Nephron progenitor cell (in vitro differentiated cells): ENCODE results near the gene MRPS12.

Experiments
- DNase-seq: peaks from one replicate; pipeline ENCODE4 v3.0.0; 2021
- H3K27ac Mint-ChIP-seq: 2 replicates; pipeline ENCODE4 v1.8.0; 2021; ENCODE audit warnings: mild to moderate bottlenecking, moderate library complexity, mixed read lengths
- H3K27me3 Mint-ChIP-seq: 2 replicates; pipeline ENCODE4 v1.8.0; 2021; ENCODE audit warnings: mild to moderate bottlenecking, low read depth, mixed read lengths; ENCODE audit not compliant: poor library complexity
- H3K36me3 Mint-ChIP-seq: 2 replicates; pipeline ENCODE4 v1.8.0; 2021; ENCODE audit warnings: low read depth, mixed read lengths
- H3K4me1 Mint-ChIP-seq: 2 replicates; pipeline ENCODE4 v1.8.0; 2021; ENCODE audit warnings: mixed read lengths
- H3K4me3 Mint-ChIP-seq: 2 replicates; pipeline ENCODE4 v1.8.0; 2021; ENCODE audit warnings: mild to moderate bottlenecking, moderate library complexity, mixed read lengths
- H3K9me3 Mint-ChIP-seq: 2 replicates; pipeline ENCODE4 v1.8.0; 2021; ENCODE audit warnings: mild to moderate bottlenecking, moderate library complexity, mixed read lengths
- TF ChIP-seq, protein P1 (sequence below): fragments of 200-600 bp; sonication (generic); IDR thresholded peaks from 2 replicates; pipeline ENCODE4 v1.5.0; 2021; ENCODE audit warnings: antibody characterized with exemption

MRPS12 gene

DNA sequence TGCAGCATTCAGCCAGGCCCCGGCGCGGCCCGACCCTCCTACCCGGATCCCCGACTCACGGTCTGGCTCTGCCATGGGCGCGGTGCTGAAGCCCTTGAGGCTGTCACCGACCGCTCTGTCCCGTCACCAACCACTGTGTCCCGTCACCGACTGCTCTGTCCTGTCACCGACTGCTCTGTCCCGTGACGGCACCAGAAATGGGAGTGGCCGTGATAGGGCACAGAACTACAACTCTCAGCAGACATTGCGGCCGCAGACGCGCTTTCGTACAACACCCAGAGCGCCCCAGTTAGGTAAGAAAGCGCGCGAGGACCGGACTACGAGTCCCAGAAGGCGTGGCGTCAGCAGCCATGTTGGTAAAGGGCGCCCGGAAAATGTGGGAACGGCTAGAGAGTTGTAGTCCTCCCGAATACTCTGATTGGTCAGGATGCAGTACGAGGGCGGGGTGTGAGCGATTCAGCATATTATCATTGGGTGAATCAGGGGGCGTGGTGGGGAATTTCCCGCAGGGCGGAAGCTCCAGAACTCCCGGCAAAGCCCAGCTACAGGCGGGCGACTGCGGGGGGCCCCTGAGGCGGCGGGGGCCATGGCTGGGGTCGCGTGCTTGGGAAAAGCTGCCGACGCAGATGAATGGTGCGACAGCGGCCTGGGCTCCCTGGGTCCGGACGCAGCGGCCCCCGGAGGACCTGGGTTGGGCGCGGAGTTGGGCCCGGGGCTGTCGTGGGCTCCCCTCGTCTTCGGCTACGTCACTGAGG, 31.1 kb upstream of the MRPS12 start, which contains the start of the genes NFKBIB and SIRT2:
Gene NFKBIB, plus strand, starts transcription at position 523 of the 755 bp plus-strand sequence. Its CDS starts 64 bp downstream, at position 587.
Gene SIRT2, minus strand, starts transcription at position 172 of the 755 bp plus-strand sequence. Its CDS starts 97 bp downstream, at position 75.
- peak; percentile 96 for DNase-seq
- TF ChIP-seq, protein P1, sequence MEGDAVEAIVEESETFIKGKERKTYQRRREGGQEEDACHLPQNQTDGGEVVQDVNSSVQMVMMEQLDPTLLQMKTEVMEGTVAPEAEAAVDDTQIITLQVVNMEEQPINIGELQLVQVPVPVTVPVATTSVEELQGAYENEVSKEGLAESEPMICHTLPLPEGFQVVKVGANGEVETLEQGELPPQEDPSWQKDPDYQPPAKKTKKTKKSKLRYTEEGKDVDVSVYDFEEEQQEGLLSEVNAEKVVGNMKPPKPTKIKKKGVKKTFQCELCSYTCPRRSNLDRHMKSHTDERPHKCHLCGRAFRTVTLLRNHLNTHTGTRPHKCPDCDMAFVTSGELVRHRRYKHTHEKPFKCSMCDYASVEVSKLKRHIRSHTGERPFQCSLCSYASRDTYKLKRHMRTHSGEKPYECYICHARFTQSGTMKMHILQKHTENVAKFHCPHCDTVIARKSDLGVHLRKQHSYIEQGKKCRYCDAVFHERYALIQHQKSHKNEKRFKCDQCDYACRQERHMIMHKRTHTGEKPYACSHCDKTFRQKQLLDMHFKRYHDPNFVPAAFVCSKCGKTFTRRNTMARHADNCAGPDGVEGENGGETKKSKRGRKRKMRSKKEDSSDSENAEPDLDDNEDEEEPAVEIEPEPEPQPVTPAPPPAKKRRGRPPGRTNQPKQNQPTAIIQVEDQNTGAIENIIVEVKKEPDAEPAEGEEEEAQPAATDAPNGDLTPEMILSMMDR: no peak
- Mint-ChIP-seq H3K4me3 (peak within 1 kb of the TSS; percentile 88), H3K4me1 (peaks cover 48% of the 10 kb centered on the region), H3K9me3 (peaks cover 21% of the 10 kb centered on the region), H3K27ac (peak within 1 kb of the TSS; percentile 94), H3K27me3 (peaks cover 3% of the 10 kb centered on the region), H3K36me3 (peaks cover 18% of the 10 kb centered on the region)

DNA sequence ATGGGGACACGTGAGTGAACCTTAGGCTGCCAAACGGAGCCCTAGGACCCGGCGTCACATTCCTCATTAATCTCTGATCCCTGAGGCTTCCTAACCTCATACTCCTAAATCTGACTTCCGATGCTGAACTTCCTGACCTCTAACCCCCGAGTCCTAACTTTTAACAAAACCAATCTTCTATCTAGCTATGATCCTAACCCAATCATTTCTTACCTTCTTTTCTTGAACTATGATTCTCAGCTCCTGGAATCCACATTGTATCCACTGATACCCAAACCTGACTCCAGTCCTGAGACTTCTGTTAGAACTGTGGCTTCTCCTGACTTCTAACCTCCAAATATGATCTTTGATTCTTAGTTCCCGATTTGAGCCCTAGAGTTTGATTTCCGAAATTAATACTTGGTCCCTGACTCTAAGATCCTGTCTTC, 30.5 kb upstream of the MRPS12 start:
- Mint-ChIP-seq H3K4me3 (peak overlapping the region; percentile 88), H3K36me3 (peaks cover 22% of the 10 kb centered on the region), H3K4me1 (peaks cover 46% of the 10 kb centered on the region), H3K9me3 (peaks cover 21% of the 10 kb centered on the region), H3K27me3 (peaks cover 3% of the 10 kb centered on the region), H3K27ac (peak overlapping the region; percentile 78)
- no peak for DNase-seq
- TF ChIP-seq, protein P1: no peak

DNA sequence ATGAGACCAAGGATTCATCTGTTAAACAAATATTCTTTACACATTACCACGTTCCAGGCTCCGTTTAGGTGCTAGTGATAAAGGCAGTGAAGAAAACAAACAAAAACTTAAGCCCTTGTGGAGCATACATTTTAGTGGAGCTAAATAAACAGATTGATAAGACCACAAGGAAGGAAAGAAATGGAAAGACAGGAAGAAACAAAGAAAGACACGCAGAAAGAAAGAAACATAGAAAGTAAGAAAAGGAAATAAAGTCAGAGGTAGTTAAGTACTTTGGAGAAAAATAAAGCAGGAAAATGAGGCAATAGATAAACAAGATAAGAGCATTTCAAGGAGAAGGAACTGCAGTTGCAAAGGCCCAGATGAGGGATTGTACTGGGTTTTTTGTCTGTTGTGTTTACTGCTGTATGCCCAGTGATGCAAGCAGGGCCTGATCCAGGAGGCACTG, 30.0 kb upstream of the MRPS12 start:
- Mint-ChIP-seq H3K27ac (peak overlapping the region; percentile 37), H3K4me3 (peak overlapping the region; percentile 88), H3K9me3 (peaks cover 21% of the 10 kb centered on the region), H3K36me3 (peaks cover 27% of the 10 kb centered on the region), H3K27me3 (peaks cover 3% of the 10 kb centered on the region), H3K4me1 (peaks cover 46% of the 10 kb centered on the region)
- DNase-seq: no peak
- TF ChIP-seq, protein P1: no peak

DNA sequence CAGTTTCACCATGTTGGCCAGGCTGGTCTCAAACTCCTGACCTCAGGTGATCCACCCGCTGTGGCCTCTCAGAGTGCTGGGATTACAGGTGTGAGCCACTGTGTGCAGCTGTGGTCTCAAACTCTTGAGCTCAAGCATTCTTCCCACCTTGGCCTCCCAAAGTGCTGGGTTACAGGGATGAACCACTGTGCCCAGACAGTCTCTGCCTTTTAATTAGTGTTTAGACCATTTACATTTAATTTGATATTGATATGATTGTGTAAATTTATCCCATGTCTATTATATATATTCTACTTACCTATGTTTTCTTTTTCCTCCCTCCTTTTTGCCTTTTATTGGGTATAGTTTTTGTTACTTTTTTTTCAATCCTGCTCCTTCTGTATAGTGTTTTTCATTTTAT, 29.1 kb upstream of the MRPS12 start:
- Mint-ChIP-seq H3K4me3 (peak overlapping the region; percentile 66), H3K9me3 (peaks cover 21% of the 10 kb centered on the region), H3K4me1 (peaks cover 46% of the 10 kb centered on the region), H3K27ac (no peak overlapping the region), H3K27me3 (peaks cover 3% of the 10 kb centered on the region), H3K36me3 (peaks cover 29% of the 10 kb centered on the region)
- no peak for DNase-seq
- TF ChIP-seq, protein P1: no peak

DNA sequence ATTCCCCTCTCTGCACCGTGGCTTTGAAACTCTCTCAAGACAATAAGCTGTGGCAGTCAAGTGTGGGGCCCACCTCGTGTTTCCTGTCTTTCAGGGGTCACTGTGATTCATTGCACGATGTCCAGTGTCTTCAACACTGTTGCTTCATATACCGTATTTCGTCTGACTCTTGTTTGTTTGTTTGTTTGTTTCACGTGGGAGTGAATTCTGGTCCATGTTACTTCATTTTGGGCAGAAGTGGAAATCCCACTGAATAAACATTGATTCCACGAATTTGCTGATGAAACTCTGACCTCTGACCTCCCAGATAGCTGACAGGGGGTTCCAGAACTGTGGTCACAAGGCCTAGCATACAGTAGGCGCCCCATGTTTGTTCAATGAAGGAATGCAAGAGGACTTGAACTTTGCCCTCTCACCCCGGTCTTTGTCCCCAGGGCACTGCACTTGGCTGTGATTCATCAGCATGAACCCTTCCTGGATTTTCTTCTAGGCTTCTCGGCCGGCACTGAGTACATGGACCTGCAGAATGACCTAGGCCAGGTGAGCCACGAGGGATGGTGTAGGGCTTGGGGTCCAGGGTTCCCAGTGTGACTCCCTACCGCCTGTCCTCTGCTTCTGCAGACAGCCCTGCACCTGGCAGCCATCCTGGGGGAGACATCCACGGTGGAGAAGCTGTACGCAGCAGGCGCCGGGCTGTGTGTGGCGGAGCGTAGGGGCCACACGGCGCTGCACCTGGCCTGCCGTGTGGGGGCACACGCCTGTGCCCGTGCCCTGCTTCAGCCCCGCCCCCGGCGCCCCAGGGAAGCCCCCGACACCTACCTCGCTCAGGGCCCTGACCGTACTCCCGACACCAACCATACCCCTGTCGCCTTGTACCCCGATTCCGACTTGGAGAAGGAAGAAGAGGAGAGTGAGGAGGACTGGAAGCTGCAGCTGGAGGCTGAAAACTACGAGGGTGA, 25.9 kb upstream of the MRPS12 start:
- H3K36me3 Mint-ChIP-seq: peaks cover 37% of the 10 kb centered on the region
- TF ChIP-seq, protein P1: no peak
- peaks cover 21% of the 10 kb centered on the region for H3K9me3 Mint-ChIP-seq
- H3K27ac Mint-ChIP-seq: peak overlapping the region; percentile 4
- H3K4me3 Mint-ChIP-seq: no peak overlapping the region
- peaks cover 3% of the 10 kb centered on the region for H3K27me3 Mint-ChIP-seq
- peaks cover 24% of the 10 kb centered on the region for H3K4me1 Mint-ChIP-seq
- DNase-seq: no peak
